Ammon's horn (tissue), 1 donor: ENCODE measurements around the gene LAS1L.
"Not testable (repeated sequence)": the region's sequence is repeated elsewhere in the genome, so short reads cannot be mapped to it uniquely, and the experiment has no call there.

Experiments
- DNase-seq: peaks from one replicate; pipeline ENCODE4 v3.0.0-alpha.2; 2016; ENCODE audit warnings: low spot score

Gene LAS1L

DNA sequence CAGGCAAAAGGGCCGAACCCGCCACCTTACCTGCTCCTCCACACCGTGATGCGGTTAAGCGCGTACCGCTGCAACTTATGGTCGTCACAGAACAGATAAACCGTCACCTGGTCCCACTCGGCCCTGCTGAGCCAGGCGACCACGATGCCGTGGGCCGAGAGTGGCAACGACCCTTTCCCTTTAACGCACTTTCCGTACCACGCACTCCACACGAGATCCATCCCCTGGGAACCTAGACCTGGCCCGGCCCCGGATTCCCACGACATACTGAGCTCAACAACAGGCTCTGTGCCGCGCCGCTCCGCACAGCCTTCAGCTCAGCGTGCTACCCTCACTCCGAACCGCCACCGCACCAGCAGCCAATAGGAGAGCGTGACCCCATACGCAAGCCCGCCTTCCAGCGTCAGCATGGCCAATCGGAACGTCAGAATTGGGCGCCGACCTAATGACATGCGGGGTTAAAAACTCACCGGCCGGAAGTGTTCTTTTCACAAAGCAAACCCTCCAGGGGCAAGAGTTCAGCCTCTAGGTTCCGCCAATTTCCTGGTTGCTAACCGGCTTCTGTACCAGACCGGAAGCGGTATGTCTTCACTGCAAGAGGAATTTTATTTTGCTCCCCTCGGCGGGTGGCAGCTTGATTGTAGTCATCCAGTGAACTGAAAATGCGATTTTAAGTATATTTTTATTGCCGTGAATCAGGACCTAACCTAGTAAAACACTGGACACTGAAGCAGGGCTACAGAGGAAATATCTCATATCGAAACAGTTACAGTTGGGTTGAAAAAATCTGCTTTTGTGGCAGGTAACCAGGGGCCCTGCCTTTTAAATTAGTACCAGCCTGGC lies at the start of gene LAS1L:
TSS of gene LAS1L (minus strand) at position 338 of the 843 bp plus-strand sequence. CDS start at position 266, 72 bp downstream.
- DNase-seq, result peak; percentile 96

DNA sequence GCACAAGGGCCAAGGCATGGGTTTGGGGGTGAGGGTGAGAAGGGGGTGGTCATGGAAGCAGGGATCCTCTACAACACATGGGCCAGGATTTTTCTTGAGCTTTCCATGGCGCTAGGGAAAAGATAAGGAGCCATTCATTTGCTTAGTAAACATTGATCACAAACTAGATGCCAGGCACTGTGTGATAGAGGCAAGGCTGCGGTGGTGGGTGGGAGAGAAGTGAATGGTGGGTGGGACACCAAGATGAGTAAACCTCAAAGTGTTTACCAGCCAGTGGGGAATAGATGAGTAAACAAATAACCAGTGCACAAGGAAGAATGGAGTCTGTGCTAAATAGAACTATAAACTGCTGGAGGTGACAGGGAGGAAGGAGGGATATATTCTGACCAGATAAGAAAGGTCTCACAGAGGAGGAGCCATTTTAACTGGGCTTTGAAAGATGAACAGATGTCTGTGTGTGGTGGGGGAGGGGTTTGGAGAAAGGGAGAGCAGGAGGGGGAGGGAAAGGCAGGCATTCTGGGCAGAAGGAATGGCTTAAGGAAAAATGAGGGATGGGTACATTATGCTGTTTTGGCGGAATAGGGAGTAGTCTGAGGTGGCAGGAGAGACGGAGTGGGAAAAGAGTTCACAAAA lies 48.0 kb upstream of the LAS1L start:
- no peak for DNase-seq

- DNase-seq, result peak; percentile 74
Observed at GRCh38 chrX:65581661-65582339, 47.2 kb upstream of the LAS1L start.

- no peak for DNase-seq
Observed at GRCh38 chrX:65578346-65578745, 43.8 kb upstream of the LAS1L start.

GRCh38 chrX:65576160-65576559 lies 41.6 kb upstream of the LAS1L start:
- DNase-seq, result no peak

- DNase-seq, result no peak
Observed at GRCh38 chrX:65575022-65575421, 40.4 kb upstream of the LAS1L start.

- DNase-seq, result no peak
Observed at GRCh38 chrX:65574356-65574755, 39.8 kb upstream of the LAS1L start.

DNA sequence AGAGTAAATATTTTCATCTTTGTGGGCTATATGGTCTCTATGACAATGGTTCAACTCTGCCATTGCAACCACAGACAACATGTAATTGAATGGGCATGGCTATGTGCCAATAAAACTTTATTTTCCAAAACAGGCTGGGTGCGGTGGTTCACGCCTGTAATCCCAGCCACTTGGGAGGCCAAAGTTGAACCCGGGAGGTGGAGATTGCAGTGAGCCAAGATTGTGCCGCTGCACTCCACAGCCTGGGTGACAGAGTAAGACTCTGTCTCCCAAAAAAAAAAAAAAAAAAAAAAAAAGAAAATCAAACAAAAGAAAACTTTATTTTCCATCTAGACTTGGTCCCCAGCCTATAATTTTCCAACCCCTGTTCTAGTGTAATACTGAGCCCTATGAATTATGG lies 38.4 kb upstream of the LAS1L start:
- DNase-seq, result no peak

DNA sequence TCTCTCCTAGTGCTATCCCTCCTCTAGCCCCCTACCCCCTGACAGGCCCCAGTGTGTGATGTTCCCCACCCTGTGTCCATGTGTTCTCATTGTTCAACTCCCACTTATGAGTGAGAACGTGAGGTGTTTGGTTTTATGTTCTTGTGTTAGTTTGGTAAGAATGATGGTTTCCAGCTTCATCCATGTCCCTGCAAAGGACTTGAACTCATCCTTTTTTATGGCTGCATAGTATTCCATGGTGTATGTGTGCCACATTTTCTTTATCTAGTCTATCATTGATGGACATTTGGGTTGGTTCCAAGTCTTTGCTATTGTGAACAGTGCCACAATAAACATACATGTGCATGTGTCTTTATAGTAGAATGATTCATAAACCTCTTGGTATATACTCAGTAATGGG lies 28.3 kb upstream of the LAS1L start:
- not testable (repeated sequence) for DNase-seq

- no peak for DNase-seq
Observed at GRCh38 chrX:65551489-65552339, 17.1 kb upstream of the LAS1L start.

- DNase-seq, result no peak
Observed at GRCh38 chrX:65551086-65551485, 16.5 kb upstream of the LAS1L start.

DNA sequence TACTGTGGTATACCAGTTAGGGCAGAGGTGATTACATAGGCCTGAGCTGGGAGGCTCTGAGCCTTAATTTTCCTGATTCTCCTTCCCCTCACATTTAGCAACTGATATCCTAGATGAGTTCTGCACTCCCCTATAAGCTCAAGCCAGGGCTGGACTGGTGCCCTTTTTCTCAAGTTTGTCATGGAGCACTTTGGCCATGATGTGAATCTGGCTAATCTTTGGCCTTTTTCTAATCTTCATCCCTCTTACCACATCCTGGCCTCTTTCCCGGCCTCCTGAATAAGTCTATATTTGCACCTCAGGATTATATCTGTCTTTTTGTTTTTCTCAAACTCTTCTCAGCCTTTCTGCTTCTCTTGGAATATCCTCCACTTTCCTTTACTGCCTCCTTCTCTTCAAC lies 10.9 kb upstream of the LAS1L start:
- no peak for DNase-seq

DNA sequence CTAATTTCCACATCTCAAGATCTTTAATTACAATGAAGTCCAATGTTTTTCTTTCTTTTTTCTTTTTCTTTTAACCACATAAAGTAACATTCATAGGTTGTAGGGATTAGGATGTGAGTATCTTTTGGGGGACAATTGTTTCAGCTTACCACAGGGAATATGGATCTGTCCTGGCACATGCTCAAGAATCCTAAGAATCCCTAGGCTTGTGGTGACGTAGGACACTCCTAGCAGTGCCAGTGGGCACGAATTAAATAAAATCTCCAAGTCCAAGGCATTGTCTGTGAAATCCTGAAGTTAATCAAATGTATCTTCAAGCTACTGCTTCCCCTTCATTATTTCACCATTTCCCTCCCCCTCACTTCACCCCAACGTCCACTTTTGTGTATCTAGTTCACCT lies 2.6 kb upstream of the LAS1L start:
- DNase-seq, result no peak

- no peak for DNase-seq
Observed at GRCh38 chrX:65536291-65536690, 1.7 kb upstream of the LAS1L start.

DNA sequence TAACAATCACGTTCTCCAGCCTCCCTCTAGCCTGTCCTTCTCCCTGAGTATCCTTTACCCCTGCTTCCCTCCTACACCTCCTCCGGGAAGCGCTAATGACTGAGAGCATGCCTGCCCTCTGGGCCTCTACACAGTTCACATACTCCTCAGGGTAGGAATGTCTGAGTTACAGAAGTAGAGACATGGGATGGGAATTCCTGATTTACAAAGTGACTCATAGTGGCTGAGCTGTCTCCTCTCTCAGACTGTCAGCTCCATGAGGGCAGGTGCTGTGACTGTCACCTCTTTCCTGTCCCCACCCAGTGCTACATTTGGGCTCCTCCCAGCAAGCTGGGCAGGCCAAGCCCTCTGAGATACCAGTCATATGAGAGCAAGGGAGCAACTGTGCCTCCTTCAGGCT lies 2.6 kb downstream of the LAS1L start:
- no peak for DNase-seq

GRCh38 chrX:65528705-65529340 lies 5.8 kb downstream of the LAS1L start:
- DNase-seq, result peak; percentile 29

DNA sequence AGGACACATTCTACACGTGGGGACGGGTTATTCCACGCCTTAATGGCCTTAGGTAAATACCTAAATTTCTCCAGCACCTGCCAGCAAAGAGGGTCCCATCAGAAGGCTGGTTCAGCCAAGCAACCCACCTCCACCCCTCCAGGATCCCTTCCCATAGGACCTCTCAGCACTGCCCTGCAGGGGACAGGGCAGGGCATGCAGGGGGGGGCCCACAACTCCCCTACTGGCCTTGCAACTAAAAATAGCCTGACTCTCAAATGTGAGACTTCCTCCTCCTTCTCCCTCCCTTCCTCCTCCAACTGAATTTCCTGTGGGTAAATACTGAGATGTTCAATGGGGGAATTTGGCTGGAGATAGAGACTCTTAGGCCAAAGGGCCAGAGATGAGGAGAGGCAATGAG lies 6.3 kb downstream of the LAS1L start:
- DNase-seq, result no peak

DNA sequence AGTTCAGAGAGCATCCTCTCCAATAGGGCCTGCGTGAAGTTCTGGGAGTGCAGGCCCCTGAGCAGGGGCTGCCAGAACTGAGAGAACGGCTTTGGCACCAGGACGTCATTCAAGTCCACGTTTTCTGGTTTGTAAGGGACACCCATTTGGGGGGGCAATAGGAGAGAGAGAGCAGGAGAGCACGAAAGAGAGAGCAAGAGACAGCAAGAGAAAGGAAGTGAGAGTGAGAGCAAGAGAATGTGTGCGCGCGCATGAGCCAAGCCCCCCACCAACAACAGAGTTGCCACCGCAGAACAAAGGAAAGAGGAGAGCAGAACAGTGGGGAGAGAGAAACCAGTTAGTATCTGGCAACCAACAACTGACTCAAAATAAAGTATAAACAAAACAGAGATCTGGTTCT lies 10.4 kb downstream of the LAS1L start:
- no peak for DNase-seq

DNA sequence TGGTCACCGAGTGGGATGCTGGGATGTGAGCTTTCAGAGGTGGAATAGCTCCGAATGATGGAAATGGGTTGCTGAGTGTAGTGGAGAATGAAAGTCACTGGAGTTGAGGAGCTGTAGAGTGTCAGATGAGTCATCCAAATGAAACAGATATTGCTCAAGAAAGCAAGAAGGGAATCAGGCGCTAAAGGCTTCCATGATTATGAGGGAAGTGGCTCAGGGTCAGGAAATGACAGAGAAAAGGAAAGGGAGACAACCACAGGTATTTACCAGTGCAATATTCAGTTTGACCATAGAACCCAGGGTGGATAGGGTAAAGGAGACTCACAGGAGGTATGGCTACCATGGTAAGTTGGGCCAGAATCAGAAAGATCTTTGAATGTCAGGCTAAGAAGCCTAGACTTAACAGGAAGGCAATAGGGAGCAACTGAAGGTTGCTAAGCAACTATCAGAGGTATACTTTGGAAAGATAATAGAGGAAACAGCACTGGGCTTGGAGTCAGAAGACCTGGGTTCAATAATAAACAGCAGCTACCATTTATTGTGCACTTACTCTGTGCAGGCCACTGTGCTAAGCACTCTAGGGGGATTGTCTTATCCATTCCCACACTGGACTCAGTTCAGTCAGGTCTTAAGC lies 11.7 kb downstream of the LAS1L start:
- DNase-seq, result no peak

DNA sequence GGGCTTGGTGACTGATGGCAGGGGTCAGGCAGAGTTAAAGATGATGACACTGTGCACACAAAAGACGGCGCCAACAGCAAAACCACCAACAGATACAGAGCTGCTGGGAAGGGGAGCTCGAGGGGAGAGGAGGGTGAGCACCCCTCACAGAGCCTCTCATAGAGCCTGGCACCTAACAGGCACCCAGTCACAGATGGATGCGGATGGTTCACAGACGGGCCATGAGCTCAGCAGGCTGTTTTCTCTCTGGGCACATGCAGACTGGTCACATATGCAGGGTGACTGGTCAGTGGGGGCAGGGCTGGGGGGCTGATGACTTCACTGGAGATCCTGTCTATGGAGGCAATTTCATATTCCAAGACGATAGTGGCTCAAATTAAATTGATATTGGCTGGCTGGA lies 15.1 kb downstream of the LAS1L start:
- DNase-seq, result not testable (repeated sequence)

GRCh38 chrX:65518980-65519379 lies 15.6 kb downstream of the LAS1L start:
- DNase-seq, result not testable (repeated sequence)
